H1 (cell line): ENCODE measurements around the gene VWA2. TPM values are rescaled to one million over a fixed set of nuclear protein-coding genes. Genes with fewer than 3 reads are reported as not detected.

Experiments
- CTCF ChIA-PET: fragments of 300-600 bp; sonication (Branson Sonifier 250); formaldehyde crosslinking; loops from one replicate; lab custom pipeline; 2021; ENCODE audit not compliant: partially characterized antibody; lab: Charles Lee
- POLR2A ChIA-PET: fragments of 300-600 bp; sonication (Branson Sonifier 250); formaldehyde crosslinking; loops from one replicate; lab custom pipeline; 2021; ENCODE audit warnings: inconsistent platforms; ENCODE audit not compliant: partially characterized antibody; lab: Charles Lee
- DNase-seq, 2 experiments: peaks; one replicate each; pipeline versions ENCODE4 v3.0.0 to v3.0.0-alpha.2; 2010 to 2022; ENCODE audit warnings: low spot score in 2 of 2, low read depth in 1 of 2, mixed read lengths in 1 of 2
- FAIRE-seq: peaks from 2 replicates; lab custom pipeline; 2011; peaks lifted over from hg19 to GRCh38; lab: Jason Lieb, UNC
- H2AFZ ChIP-seq: 2 replicates; pipeline ENCODE4 v1.8.1; 2012; ENCODE audit warnings: low read length, inconsistent platforms
- H2AK5ac ChIP-seq: 2 replicates; pipeline ENCODE4 v1.6.1; 2013; ENCODE audit warnings: low read depth, low read length
- H2BK120ac ChIP-seq: replicated peaks from 2 replicates; pipeline ENCODE3; 2013; ENCODE audit warnings: low read depth, low read length, inconsistent platforms
- H2BK12ac ChIP-seq: 2 replicates; pipeline ENCODE4 v1.6.1; 2013; ENCODE audit warnings: low read depth, low read length
- H2BK15ac ChIP-seq: 2 replicates; pipeline ENCODE4 v1.6.1; 2013; ENCODE audit warnings: low read length
- H2BK20ac ChIP-seq: 2 replicates; pipeline ENCODE4 v1.6.1; 2013; ENCODE audit warnings: low read length
- H2BK5ac ChIP-seq: 2 replicates; pipeline ENCODE4 v1.6.1; 2013; ENCODE audit warnings: low read depth, low read length
- H3K14ac ChIP-seq: 2 replicates; pipeline ENCODE4 v1.6.1; 2013; ENCODE audit warnings: inconsistent platforms; ENCODE audit not compliant: insufficient read length
- H3K18ac ChIP-seq: 2 replicates; pipeline ENCODE4 v1.6.1; 2013; ENCODE audit warnings: low read length; ENCODE audit errors: extremely low read depth
- H3K23ac ChIP-seq: 2 replicates; pipeline ENCODE4 v1.6.1; 2013; ENCODE audit warnings: inconsistent platforms; ENCODE audit not compliant: insufficient read length
- H3K23me2 ChIP-seq: 2 replicates; pipeline ENCODE4 v1.6.1; 2013; ENCODE audit warnings: low read depth, low read length
- H3K27ac ChIP-seq: 2 replicates; pipeline ENCODE4 v1.6.1; 2011; ENCODE audit warnings: low read depth, low read length, inconsistent platforms
- H3K27me3 ChIP-seq, 4 experiments: replicated peaks in 1 of 4; 1 replicate in 1 of 4; 2 replicates in 3 of 4; pipeline versions ENCODE4 v1.6.1 to v1.8.1; 2011 to 2013; ENCODE audit warnings: low read length in 3 of 4, mild to moderate bottlenecking in 3 of 4, inconsistent platforms in 2 of 4, mixed read lengths in 2 of 4, moderate library complexity in 1 of 4; ENCODE audit not compliant: control insufficient read depth in 3 of 4, insufficient read depth in 3 of 4; ENCODE audit errors: extremely low read depth in 1 of 4
- H3K36me3 ChIP-seq, 4 experiments: 2 replicates each; pipeline versions ENCODE4 v1.6.1 to v1.8.1; 2011 to 2013; ENCODE audit warnings: mild to moderate bottlenecking in 4 of 4, low read length in 3 of 4, moderate library complexity in 2 of 4, control low read depth in 1 of 4, inconsistent platforms in 1 of 4; ENCODE audit not compliant: insufficient read depth in 4 of 4, control insufficient read depth in 2 of 4
- H3K4ac ChIP-seq: replicated peaks from 2 replicates; pipeline ENCODE3; 2013; ENCODE audit warnings: low read length, low read depth, mixed read lengths, inconsistent platforms; ENCODE audit not compliant: insufficient read length
- H3K4me1 ChIP-seq, 4 experiments: replicated peaks in 1 of 4; 1 replicate in 1 of 4; 2 replicates in 3 of 4; pipeline versions ENCODE4 v1.6.1 to v1.8.1; 2011 to 2013; ENCODE audit warnings: low read length in 3 of 4, inconsistent platforms in 2 of 4, mixed read lengths in 1 of 4; ENCODE audit not compliant: insufficient read depth in 4 of 4, control insufficient read depth in 3 of 4
- H3K4me2 ChIP-seq, 2 experiments: 2 replicates each; pipeline versions ENCODE4 v1.6.1 to v1.8.1; 2011 to 2013; ENCODE audit warnings: low read depth in 2 of 2, low read length in 2 of 2, control low read depth in 1 of 2, inconsistent platforms in 1 of 2, mild to moderate bottlenecking in 1 of 2; ENCODE audit not compliant: insufficient read depth in 1 of 2
- H3K4me3 ChIP-seq, 4 experiments: fragments of 200-600, 300-600 bp in 1 of 4; sonication (generic), shearing (Covaris generic), sonication (Bioruptor Twin) in 1 of 4; 2 replicates each; pipeline versions ENCODE4 v1.5.1 to v1.8.1; 2011 to 2016; ENCODE audit warnings: low read length in 4 of 4, low read depth in 3 of 4, control low read depth in 2 of 4, inconsistent platforms in 2 of 4, mild to moderate bottlenecking in 2 of 4, mixed read lengths in 1 of 4, moderate library complexity in 1 of 4; ENCODE audit not compliant: insufficient read depth in 2 of 4; ENCODE audit errors: extremely low read depth in 1 of 4
- H3K56ac ChIP-seq: replicated peaks from 2 replicates; pipeline ENCODE3; 2013; ENCODE audit warnings: low read depth, mild to moderate bottlenecking, mixed read lengths, low read length, inconsistent platforms; ENCODE audit not compliant: insufficient read length
- H3K79me1 ChIP-seq: 2 replicates; pipeline ENCODE4 v1.6.1; 2013; ENCODE audit warnings: low read depth, low read length, control low read depth
- H3K79me2 ChIP-seq, 2 experiments: 2 replicates each; pipeline versions ENCODE4 v1.6.1 to v1.8.1; 2012 to 2013; ENCODE audit warnings: low read length in 2 of 2, mild to moderate bottlenecking in 2 of 2, inconsistent platforms in 1 of 2; ENCODE audit not compliant: insufficient read depth in 2 of 2, control insufficient read depth in 1 of 2
- H3K9ac ChIP-seq, 4 experiments: replicated peaks in 1 of 4; 1 replicate in 1 of 4; 2 replicates in 3 of 4; pipeline versions ENCODE4 v1.6.1 to v1.8.1; 2011 to 2013; ENCODE audit warnings: low read depth in 3 of 4, low read length in 3 of 4, control low read depth in 2 of 4, mild to moderate bottlenecking in 2 of 4, moderate library complexity in 2 of 4, inconsistent platforms in 1 of 4; ENCODE audit errors: extremely low read depth in 1 of 4
- H3K9me3 ChIP-seq, 2 experiments: 2 replicates each; pipeline versions ENCODE4 v1.6.1 to v1.8.1; 2012 to 2013; ENCODE audit warnings: mild to moderate bottlenecking in 2 of 2, moderate library complexity in 2 of 2, control low read depth in 1 of 2, inconsistent platforms in 1 of 2, low read depth in 1 of 2, low read length in 1 of 2, mixed read lengths in 1 of 2; ENCODE audit not compliant: insufficient read depth in 2 of 2
- H4K20me1 ChIP-seq, 2 experiments: replicated peaks in 1 of 2; 2 replicates each; pipeline versions ENCODE3 to v1.8.1; 2011 to 2013; ENCODE audit warnings: inconsistent platforms in 2 of 2, low read length in 2 of 2, mild to moderate bottlenecking in 1 of 2; ENCODE audit not compliant: insufficient read depth in 2 of 2, control insufficient read depth in 1 of 2
- H4K5ac ChIP-seq: 2 replicates; pipeline ENCODE4 v1.6.1; 2013; ENCODE audit warnings: low read length, low read depth, mixed read lengths, inconsistent platforms; ENCODE audit not compliant: insufficient read length
- H4K8ac ChIP-seq: 2 replicates; pipeline ENCODE4 v1.8.0; 2013; ENCODE audit warnings: mild to moderate bottlenecking, moderate library complexity, low read length, inconsistent platforms; ENCODE audit not compliant: insufficient read depth; ENCODE audit errors: extremely low read depth
- H4K91ac ChIP-seq: replicated peaks from 2 replicates; pipeline ENCODE3; 2013; ENCODE audit warnings: low read length, mixed read lengths, inconsistent platforms; ENCODE audit not compliant: insufficient read length
- ATF3 ChIP-seq: IDR thresholded peaks from 2 replicates; pipeline ENCODE4 v1.6.1; 2011; ENCODE audit warnings: low read depth, mild to moderate bottlenecking, low read length; ENCODE audit not compliant: insufficient read depth
- CBX8 ChIP-seq: fragments of 300-800, 300-1000 bp; sonication (generic); IDR thresholded peaks from 2 replicates; pipeline ENCODE4 v1.7.1; 2016; ENCODE audit warnings: low read depth, low read length, borderline replicate concordance
- EZH2 ChIP-seq: fragments of 200-600 bp; sonication (generic); IDR thresholded peaks from 2 replicates; pipeline ENCODE4 v1.7.1; 2012; ENCODE audit warnings: low read depth, mild to moderate bottlenecking, moderate library complexity, low read length, inconsistent platforms; ENCODE audit not compliant: severe bottlenecking
- FOSL1 ChIP-seq: IDR thresholded peaks from 2 replicates; pipeline ENCODE4 v1.6.1; 2011; ENCODE audit warnings: mild to moderate bottlenecking, low read depth, low read length, moderate library complexity; ENCODE audit not compliant: insufficient read depth
- HDAC6 ChIP-seq: IDR thresholded peaks from one replicate; pipeline ENCODE4 v1.7.1; 2012; ENCODE audit warnings: low read depth, mild to moderate bottlenecking, inconsistent platforms, low read length, moderate library complexity
- KDM4A ChIP-seq: IDR thresholded peaks from one replicate; pipeline ENCODE4 v1.7.1; 2012; ENCODE audit warnings: low read depth, mild to moderate bottlenecking, moderate library complexity, low read length, inconsistent platforms; ENCODE audit not compliant: severe bottlenecking
- MAFK ChIP-seq: IDR thresholded peaks from 2 replicates; pipeline ENCODE4 v1.6.1; 2012; ENCODE audit warnings: low read depth, mild to moderate bottlenecking, improper control_type of control experiment, low read length
- SIX5 ChIP-seq: IDR thresholded peaks from 2 replicates; pipeline ENCODE4 v1.6.1; 2011; ENCODE audit warnings: mild to moderate bottlenecking, low read depth, low read length
- SP4 ChIP-seq: IDR thresholded peaks from 2 replicates; pipeline ENCODE4 v1.6.1; 2012; ENCODE audit warnings: low read length, inconsistent platforms
- TAF1 ChIP-seq: IDR thresholded peaks from 2 replicates; pipeline ENCODE4 v1.6.1; 2011; ENCODE audit warnings: mild to moderate bottlenecking, low read depth, low read length
- TAF7 ChIP-seq: optimal IDR thresholded peaks from 2 replicates; pipeline ENCODE3; 2011; ENCODE audit warnings: low read depth, mild to moderate bottlenecking, inconsistent platforms, low read length, moderate library complexity, borderline replicate concordance
- TBP ChIP-seq: IDR thresholded peaks from 2 replicates; pipeline ENCODE4 v1.6.1; 2011; ENCODE audit warnings: low read depth, low read length, improper control_type of control experiment
- WGBS, 2 experiments: shearing (Covaris generic) in 1 of 2; methylation state at CpG; one replicate each; pipeline versions ENCODE4 v1.1.6 to v1.1.7; 2013 to 2015; ENCODE audit warnings: low lambda C conversion rate in 2 of 2, mixed read lengths in 2 of 2, inconsistent platforms in 1 of 2, low coverage in 1 of 2, missing lambda C conversion rate in 1 of 2; ENCODE audit not compliant: insufficient replicate concordance in 2 of 2, insufficient coverage in 1 of 2, insufficient read length in 1 of 2; ENCODE audit errors: extremely low coverage in 1 of 2, missing lambda C conversion rate in 1 of 2; 5-methylcytosine and 5-hydroxymethylcytosine counted together
- polyA plus RNA-seq, 7 experiments: library from polyadenylated mRNA; depleted of rRNA in 3 of 7; stranded (reverse) in 5 of 7; unstranded in 2 of 7; fragments of >200 nt in 5 of 7; fragments of 200-250 nt in 2 of 7; gene quantifications; 1 replicate in 5 of 7; 2 replicates in 1 of 7; 4 replicates in 1 of 7; pipeline versions ENCODE4 v1.2.1 to v1.2.3, GENCODE V29; 2011 to 2013; ENCODE audit warnings: missing spikeins in 2 of 7, mixed read lengths in 2 of 7
- total RNA-seq: library from RNA; stranded (reverse); fragmentation: NEBNext Ultra II Directional; extraction: Animal tissue kit (Norgen Biotek cat#: 25700); gene quantifications from 2 replicates; pipeline ENCODE4 v1.2.1, GENCODE V29; 2021

Gene VWA2
- total and polyA plus RNA-seq, 2 of the 8 experiments (the other 6 are each of a cell fraction or from before 2014, with no cell fraction given) = 2.8 to 2.9 TPM

- Histone ChIP-seq H3K56ac (no peak overlapping the region), H3K23me2 (peaks cover 2% of the 10 kb centered on the region; the same call in 1 of the 2 replicates), H2BK120ac (no peak overlapping the region), H4K91ac (no peak overlapping the region), H2BK15ac (no peak overlapping the region), H3K4ac (no peak overlapping the region), H4K8ac (peak overlapping the region; percentile 62; the same call in 1 of the 2 replicates), H3K36me3 (no peaks in the 10 kb centered on the region), H3K4me3 (no peak overlapping the region), H4K5ac (no peak overlapping the region), H2BK5ac (no peak overlapping the region), H2BK12ac (no peak overlapping the region), H3K79me1 (no peaks in the 10 kb centered on the region), H2AFZ (no peak overlapping the region), H3K9me3 (no peaks in the 10 kb centered on the region), H3K4me1 (peaks cover 0 to 7% (median 5%) of the 10 kb centered on the region in 4 experiments; a peak in 5 of 7 replicates), H2AK5ac (no peak overlapping the region), H3K79me2 (no peaks in the 10 kb centered on the region), H3K27me3 (no peaks in the 10 kb centered on the region), H3K9ac (no peak overlapping the region), H4K20me1 (no peaks in the 10 kb centered on the region), H2BK20ac (no peak overlapping the region), H3K4me2 (no peak overlapping the region), H3K23ac (no peak overlapping the region), H3K27ac (no peak overlapping the region), H3K18ac (no peak overlapping the region; the same call in 1 of the 2 replicates), H3K14ac (no peak overlapping the region)
- no peak for FAIRE-seq
- 81% methylated on average over 21 of the region's 22 CpGs; no CpG with 5 or more reads in 1 of the 2 experiments for WGBS, 2 experiments
- ChIA-PET POLR2A (no interaction called here), CTCF (interaction anchor here (0.7 to 1.5 kb wide), 8 partner anchors 9 to 388 kb away, joined by 3 to 6 read pairs (median 3); no protein-coding TSS in a partner anchor)
- no peak for TF ChIP-seq SIX5
- TF ChIP-seq ATF3 = no peak
- TF ChIP-seq SP4 = no peak
- TF ChIP-seq EZH2 = no peak
- no peak for TF ChIP-seq CBX8
- TF ChIP-seq MAFK = no peak
- no peak for TF ChIP-seq FOSL1
- TF ChIP-seq HDAC6 = no peak
- TF ChIP-seq TAF1 = no peak
- TF ChIP-seq KDM4A = no peak
- no peak for TF ChIP-seq TAF7
- TF ChIP-seq TBP = no peak
- DNase-seq = no peak
These were observed 76.7 kb downstream of the VWA2 start for GRCh38 chr10:114315566-114316420.
